SIG-M5 treated with dmso at 0.1 percent for 504 hours (cell line): Measurements from ENCODE around the gene TENT5C.

Source experiments
- DNase-seq: peaks from one replicate; lab custom pipeline; 2025; ENCODE audit not compliant: unreplicated experiment; lab: John Stamatoyannopoulos, UW

The TENT5C gene

GRCh38 chr1:117590273-117590925 is 15.4 kb upstream of the TENT5C start:
- peak; percentile 26 for DNase-seq

- peak; percentile 36 for DNase-seq
These were observed 14.6 kb upstream of the TENT5C start for GRCh38 chr1:117591252-117591651.

- DNase-seq = no peak
These were observed 13.7 kb upstream of the TENT5C start for GRCh38 chr1:117592155-117592554.

GRCh38 chr1:117594261-117594990 is 11.4 kb upstream of the TENT5C start:
- DNase-seq = no peak

GRCh38 chr1:117596023-117596720 is 9.7 kb upstream of the TENT5C start:
- no peak for DNase-seq

GRCh38 chr1:117598489-117598888 is 7.4 kb upstream of the TENT5C start:
- no peak for DNase-seq

- no peak for DNase-seq
These were observed 6.3 kb upstream of the TENT5C start for GRCh38 chr1:117599286-117600221.

GRCh38 chr1:117600325-117600943 is 5.4 kb upstream of the TENT5C start:
- no peak for DNase-seq

GRCh38 chr1:117600966-117601365 is 4.9 kb upstream of the TENT5C start:
- DNase-seq = no peak

GRCh38 chr1:117602862-117603261 is 3.0 kb upstream of the TENT5C start:
- no peak for DNase-seq

- no peak for DNase-seq
These were observed 579 bp upstream of the TENT5C start for GRCh38 chr1:117605164-117605773.

GRCh38 chr1:117606649-117607430 is 992 bp downstream of the TENT5C start:
- DNase-seq = no peak

GRCh38 chr1:117607471-117607870 is 1.6 kb downstream of the TENT5C start:
- DNase-seq = no peak

- no peak for DNase-seq
These were observed 2.3 kb downstream of the TENT5C start for GRCh38 chr1:117608115-117608615.

GRCh38 chr1:117608758-117609157 is 2.9 kb downstream of the TENT5C start:
- DNase-seq = no peak

GRCh38 chr1:117609471-117609911 is 3.6 kb downstream of the TENT5C start:
- DNase-seq = no peak

- no peak for DNase-seq
These were observed 4.2 kb downstream of the TENT5C start for GRCh38 chr1:117610036-117610435.

- no peak for DNase-seq
These were observed 5.3 kb downstream of the TENT5C start for GRCh38 chr1:117611121-117611601.
